ENCODE measurements around the gene CACNG3.
"Not testable (repeated sequence)": the region's sequence is repeated elsewhere in the genome, so short reads cannot be mapped to it uniquely, and the experiment has no call there.

Gene CACNG3

DNA sequence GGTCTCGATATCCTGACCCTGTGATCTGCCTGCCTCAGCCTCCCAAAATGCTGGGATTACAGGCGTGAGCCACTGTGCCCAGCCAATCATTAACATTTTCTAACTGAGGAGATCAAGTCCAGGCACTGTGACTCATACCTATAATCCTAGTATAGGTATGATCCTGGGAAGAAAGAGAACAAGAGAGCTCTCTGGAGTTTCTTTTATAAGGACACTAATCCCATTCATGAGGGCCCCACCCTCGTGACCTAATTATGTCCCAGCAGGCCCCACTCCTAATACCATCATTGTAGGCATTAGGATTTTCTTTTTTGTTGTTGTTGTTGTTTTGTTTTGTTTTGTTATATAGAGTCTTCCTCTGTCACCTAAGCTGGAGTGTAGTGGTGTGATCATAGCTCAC lies 80.4 kb downstream of the CACNG3 start:
- no peak for DNase-seq

GRCh38 chr16:24337013-24337412 lies 80.9 kb downstream of the CACNG3 start:
- DNase-seq: no peak

- not testable (repeated sequence) for DNase-seq
Measured at GRCh38 chr16:24343829-24344228, 87.7 kb downstream of the CACNG3 start.

- no peak for DNase-seq
Measured at GRCh38 chr16:24344784-24345183, 88.6 kb downstream of the CACNG3 start.

DNA sequence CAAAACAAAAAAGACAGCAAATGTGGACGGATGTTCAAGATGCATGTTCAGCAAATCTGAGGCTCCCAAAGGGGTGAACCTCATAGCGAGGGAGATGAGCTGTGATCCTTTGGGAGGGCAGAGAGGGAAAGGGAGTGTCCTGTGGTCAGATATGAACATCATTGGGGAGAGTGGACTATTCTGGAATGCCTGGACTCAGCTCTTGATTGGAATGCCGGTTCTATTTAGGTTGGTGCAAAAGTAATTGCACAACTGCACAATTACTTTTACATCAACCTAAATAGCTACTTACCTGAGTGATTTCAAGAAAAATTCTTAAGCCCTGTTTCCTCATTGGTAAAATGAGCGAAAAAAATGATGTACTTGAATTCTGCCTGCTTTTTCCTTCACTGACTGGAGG lies 89.6 kb downstream of the CACNG3 start:
- DNase-seq: no peak

DNA sequence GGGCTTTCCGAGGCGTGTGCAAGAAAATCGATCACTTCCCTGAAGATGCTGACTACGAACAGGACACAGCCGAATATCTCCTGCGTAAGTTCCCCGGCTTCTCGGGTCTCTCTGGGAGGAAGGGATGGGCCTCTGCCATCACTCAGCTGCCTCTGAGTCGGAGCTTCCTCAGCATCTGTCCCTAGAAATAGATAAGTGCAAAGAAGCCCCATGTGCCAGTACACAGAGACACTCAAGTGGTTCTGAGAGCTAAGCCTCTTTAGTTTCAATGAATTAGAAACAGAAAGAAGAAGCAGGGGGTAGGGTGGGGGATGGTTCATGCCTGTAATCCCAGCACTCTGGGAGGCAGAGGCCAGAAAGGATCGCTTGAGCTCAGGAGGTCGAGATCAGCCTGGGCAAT lies 90.6 kb downstream of the CACNG3 start:
- DNase-seq: no peak

- DNase-seq: no peak
Measured at GRCh38 chr16:24347556-24347955, 91.4 kb downstream of the CACNG3 start.

DNA sequence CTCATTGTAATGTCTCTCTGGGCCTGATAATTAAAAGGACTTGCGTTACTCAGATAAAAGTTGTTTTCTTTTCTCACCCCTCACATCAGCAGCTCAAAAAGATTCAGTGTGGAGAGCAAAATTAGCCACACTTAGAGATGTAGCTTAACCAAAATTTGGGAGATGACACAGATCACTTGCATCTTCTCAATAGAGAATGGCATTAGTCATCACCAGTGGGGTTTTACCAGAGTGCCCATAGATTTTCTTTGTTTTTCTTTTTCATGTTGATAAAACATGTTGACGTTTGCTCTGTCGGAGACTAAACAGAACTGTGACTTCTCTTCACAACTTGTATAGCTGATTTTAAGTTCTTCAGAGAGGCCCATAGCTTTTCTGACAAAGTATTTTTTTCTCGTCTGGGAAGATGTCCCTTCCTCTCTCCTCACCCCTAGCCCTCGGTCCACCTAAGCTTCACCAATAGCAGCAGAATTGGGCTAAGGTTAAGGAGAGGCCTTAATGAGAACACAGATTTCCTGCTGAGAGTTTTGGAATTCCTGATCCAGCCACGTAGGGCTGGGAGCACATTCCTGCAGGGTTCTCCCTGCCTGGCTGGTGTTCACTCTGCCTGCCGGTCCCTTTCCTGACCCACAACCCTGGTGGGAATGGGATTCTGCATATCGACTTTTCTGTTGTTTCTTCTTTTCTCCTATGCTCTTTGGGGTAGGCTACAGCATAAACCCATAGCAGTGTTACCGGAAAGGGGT lies 92.6 kb downstream of the CACNG3 start:
- DNase-seq: no peak

GRCh38 chr16:24349320-24349719 lies 93.2 kb downstream of the CACNG3 start:
- DNase-seq: no peak

- DNase-seq: no peak
Measured at GRCh38 chr16:24352746-24353145, 96.6 kb downstream of the CACNG3 start.

- no peak for DNase-seq
Measured at GRCh38 chr16:24353622-24354021, 97.5 kb downstream of the CACNG3 start.

GRCh38 chr16:24357511-24357910 lies 101.4 kb downstream of the CACNG3 start:
- DNase-seq: no peak

DNA sequence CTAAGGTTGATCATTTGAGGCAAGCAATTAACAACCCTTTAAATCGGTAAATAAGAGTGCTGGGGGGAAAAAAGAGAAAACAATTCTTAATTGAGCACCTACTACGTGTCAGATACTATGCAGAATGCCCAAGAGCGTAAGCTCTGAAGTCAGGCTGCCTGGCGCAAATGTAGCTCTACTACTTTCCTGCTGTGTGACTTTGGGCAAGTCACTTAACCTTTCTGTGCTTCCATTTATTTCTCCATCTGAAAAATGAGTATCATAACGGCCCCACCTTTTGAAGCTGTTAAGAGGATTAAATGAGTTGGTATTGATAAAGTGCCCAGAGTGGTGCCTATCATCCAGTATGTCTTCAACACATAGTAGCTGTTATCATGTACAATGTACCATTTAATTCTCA lies 102.0 kb downstream of the CACNG3 start:
- no peak for DNase-seq

GRCh38 chr16:24359490-24359889 lies 103.4 kb downstream of the CACNG3 start:
- DNase-seq: no peak

DNA sequence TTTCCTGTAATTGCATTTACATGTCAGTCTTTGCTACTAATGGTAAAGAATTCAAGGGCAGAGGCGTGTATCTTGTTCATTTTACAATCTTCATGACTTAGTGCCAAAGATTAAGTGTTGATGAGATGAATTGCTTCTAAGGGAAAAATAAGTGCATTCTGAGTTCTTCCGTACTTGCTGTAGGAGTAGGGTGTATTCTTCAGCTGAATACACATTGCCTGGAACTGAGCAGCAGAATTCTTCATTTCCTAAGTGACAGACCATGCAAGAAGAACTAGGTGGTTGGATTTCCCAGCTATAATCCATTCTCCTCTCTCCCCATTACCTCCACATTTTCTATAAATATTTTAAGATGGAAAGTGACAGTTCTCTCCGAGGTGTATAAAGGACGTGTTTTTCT lies 104.8 kb downstream of the CACNG3 start:
- no peak for DNase-seq

DNA sequence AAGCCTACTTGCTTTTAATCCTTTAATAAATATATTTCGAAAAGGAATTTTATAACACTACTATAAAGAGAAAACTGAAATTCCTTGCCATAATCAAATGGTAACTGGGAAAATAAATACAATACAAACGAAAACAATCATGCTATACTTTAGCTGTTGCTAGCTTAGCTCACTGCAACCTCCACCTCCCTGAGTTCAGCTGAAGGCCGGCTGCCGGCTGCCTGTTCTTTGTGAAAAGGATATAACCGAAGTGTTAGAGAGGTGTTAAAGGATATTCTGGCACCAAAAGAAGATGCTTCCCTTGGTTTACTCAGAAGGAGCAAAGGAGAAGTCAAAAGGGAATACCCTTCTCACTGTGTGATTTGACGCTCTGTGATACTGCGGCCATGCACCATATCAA lies 108.5 kb downstream of the CACNG3 start:
- DNase-seq: no peak

- DNase-seq: no peak
Measured at GRCh38 chr16:24367186-24367710, 111.1 kb downstream of the CACNG3 start.

DNA sequence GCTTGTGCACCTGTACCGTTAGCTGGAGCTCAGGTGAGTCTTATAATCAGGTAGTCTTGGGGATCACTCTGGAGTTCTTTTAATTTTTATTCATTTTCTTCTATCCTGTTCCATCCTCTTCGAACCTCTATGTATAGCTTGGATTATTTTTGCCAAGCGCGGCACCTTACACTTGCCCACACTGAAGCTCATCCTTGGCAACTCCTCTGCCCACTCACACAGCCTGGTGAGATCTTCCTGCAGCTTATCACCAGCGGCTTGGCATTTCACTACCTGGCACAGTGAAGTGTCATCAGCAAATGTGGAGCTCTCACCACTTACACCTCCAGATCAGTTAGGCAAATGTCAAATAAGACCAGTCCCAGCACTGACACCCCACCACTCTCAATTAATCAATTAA lies 116.7 kb downstream of the CACNG3 start:
- no peak for DNase-seq

- DNase-seq: no peak
Measured at GRCh38 chr16:24378999-24379398, 122.9 kb downstream of the CACNG3 start.

DNA sequence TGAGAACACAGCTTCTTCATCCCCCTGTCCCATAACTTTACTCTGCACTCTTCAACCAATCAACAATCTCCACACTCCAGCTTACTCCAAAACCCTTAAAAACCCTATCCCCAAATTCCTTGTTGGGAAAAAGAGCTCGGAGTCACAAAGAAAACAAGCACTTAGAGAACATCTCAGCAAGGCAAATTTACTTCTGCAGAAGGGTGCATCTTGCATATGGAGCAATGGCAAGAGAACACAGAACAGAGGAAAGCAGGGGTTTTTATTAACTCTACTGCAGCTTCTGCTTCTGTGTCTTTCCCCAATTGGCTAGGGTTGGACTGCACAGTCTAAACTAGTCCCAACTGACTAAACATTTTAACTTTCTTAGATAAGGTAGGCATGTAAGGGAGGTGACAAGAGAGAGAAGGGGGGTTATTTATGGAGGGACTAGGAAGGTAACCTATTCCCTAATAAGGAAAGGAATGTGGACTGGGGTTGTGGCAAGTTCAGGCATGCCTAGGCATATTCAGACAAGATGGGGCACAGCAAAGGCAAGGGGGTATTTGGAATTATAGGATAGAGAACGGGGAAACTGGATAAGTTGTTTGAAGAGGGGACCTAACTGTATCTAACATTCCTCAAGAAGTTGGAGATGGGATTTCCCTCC lies 125.5 kb downstream of the CACNG3 start:
- DNase-seq: no peak

DNA sequence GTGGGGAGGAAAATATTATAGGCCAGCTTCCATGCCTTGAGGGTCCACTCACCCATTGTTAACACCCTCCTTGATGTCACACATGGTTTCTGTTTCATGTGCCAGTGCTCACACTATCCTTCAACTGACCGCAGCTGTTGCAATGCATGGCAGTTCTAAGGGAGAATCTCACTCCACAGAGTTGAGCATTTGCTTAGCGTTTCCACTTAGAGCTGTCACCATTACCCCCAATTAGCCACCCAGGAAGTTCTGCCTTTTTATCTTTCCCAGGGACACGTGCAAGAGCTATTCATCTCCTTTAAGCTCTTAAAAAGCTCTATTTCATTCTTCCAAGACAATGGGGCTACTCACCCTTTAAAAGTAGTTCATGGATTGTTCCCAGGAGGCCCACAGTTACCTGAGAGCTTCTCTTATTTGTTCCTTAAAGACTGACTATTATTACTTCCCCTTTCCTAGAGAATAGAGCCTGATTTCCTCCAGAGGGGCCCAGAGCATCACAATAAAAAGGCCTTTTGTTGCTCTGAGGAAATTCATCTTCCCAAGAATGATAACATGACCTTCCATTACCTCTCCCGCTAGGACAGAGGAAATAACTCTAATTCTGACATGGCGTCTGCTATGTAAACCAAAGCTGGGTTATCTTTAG lies 126.8 kb downstream of the CACNG3 start:
- no peak for DNase-seq

DNA sequence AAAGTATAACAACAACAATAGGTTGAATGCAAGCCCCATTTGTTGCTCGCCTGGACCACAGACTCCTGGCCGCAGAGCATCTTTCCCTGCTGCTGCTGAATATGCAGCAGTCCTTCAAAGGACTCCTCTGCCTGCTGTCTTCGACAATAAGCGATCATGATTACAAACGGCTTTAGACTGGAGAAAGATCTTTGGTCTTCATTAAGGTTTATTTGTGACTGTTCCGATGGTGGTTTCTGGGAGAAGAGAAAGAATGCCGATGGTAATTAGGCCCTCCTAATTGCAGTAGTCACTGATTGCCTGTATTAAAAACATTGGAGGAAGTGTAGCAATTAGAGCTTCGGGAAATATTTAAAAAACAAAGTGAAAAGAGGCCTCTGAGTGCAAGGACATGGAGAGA lies 138.2 kb downstream of the CACNG3 start:
- DNase-seq: no peak

- DNase-seq: no peak
Measured at GRCh38 chr16:24396350-24397271, 140.5 kb downstream of the CACNG3 start.

All from NCI-H446 (cell line).